HepG2 (cell line): ENCODE measurements around the gene AP2A2. TPM values are rescaled to one million over a fixed set of nuclear protein-coding genes. Genes with fewer than 3 reads are reported as not detected.

Experiments used
- ASH2L ChIP-seq: fragments of 300-600, 200-600 bp; sonication (generic); IDR thresholded peaks from 2 replicates; pipeline ENCODE4 v1.7.0; 2017; ENCODE audit warnings: low read depth, mild to moderate bottlenecking, moderate library complexity, mixed read lengths, low read length; ENCODE audit not compliant: insufficient read length
- DMAP1 ChIP-seq: IDR thresholded peaks from 2 replicates; pipeline ENCODE4 v1.6.1; 2016
- ELF1 ChIP-seq: sonication (generic); formaldehyde crosslinking; IDR thresholded peaks from 2 replicates; pipeline ENCODE4 v1.4.0; 2020; ENCODE audit warnings: missing genetic modification reagents
- ELF3 ChIP-seq: IDR thresholded peaks from 2 replicates; pipeline ENCODE4 v1.6.1; 2016; ENCODE audit warnings: missing genetic modification reagents, missing compliant biosample characterization
- KMT2A ChIP-seq: sonication (generic); formaldehyde crosslinking; IDR thresholded peaks from 2 replicates; pipeline ENCODE4 v1.4.0; 2020; ENCODE audit warnings: missing genetic modification reagents
- KMT2B ChIP-seq: IDR thresholded peaks from 2 replicates; pipeline ENCODE4 v1.6.1; 2016; ENCODE audit warnings: missing genetic modification reagents, missing compliant biosample characterization
- NFKB2 ChIP-seq: sonication (generic); formaldehyde crosslinking; IDR thresholded peaks from 2 replicates; pipeline ENCODE4 v1.4.0; 2020; ENCODE audit warnings: missing genetic modification reagents, borderline replicate concordance
- POGK ChIP-seq: sonication (generic); formaldehyde crosslinking; conservative IDR thresholded peaks from 2 replicates; pipeline ENCODE4 v1.8.0; 2022; ENCODE audit warnings: mild to moderate bottlenecking, moderate library complexity, missing genetic modification reagents
- SRY ChIP-seq: sonication (generic); formaldehyde crosslinking; IDR thresholded peaks from 2 replicates; pipeline ENCODE4 v1.8.0; 2022; ENCODE audit warnings: mild to moderate bottlenecking, missing genetic modification reagents
- ZMYM4 ChIP-seq: sonication (generic); formaldehyde crosslinking; IDR thresholded peaks from 2 replicates; pipeline ENCODE4 v1.8.1; 2023; ENCODE audit warnings: mild to moderate bottlenecking, missing genetic modification reagents
- ZNF274 ChIP-seq: sonication (generic); formaldehyde crosslinking; IDR thresholded peaks from 2 replicates; pipeline ENCODE4 v1.5.1; 2020; ENCODE audit warnings: mild to moderate bottlenecking, missing genetic modification reagents
- ZNF431 ChIP-seq: sonication (generic); formaldehyde crosslinking; IDR thresholded peaks from 2 replicates; pipeline ENCODE4 v1.9.0; 2022; ENCODE audit warnings: missing genetic modification reagents, low read depth, mild to moderate bottlenecking, borderline replicate concordance
- ZNF570 ChIP-seq: sonication (generic); formaldehyde crosslinking; IDR thresholded peaks from 2 replicates; pipeline ENCODE4 v1.4.0; 2020; ENCODE audit warnings: mild to moderate bottlenecking, missing genetic modification reagents, borderline replicate concordance
- ZNF747 ChIP-seq: sonication (generic); formaldehyde crosslinking; IDR thresholded peaks from 2 replicates; pipeline ENCODE4 v1.8.1; 2023; ENCODE audit warnings: missing genetic modification reagents, mild to moderate bottlenecking, borderline replicate concordance
- polyA plus RNA-seq, 8 experiments: library from polyadenylated mRNA; depleted of rRNA in 3 of 8; stranded (reverse) in 7 of 8; unstranded in 1 of 8; fragments of >200 nt; fragmentation: Illumina TruSeq in 4 of 8; extraction: Trizol in 4 of 8; gene quantifications; 2 replicates each; pipeline versions ENCODE4 v1.2.1 to v1.2.3, GENCODE V29; 2011 to 2016; ENCODE audit warnings: low read depth in 4 of 8, missing spikeins in 1 of 8, mixed read lengths in 1 of 8; ENCODE audit not compliant: insufficient read depth in 1 of 8
- total RNA-seq, 5 experiments: library from RNA; depleted of rRNA; stranded (reverse); fragments of >200 nt; fragmentation: Illumina TruSeq; extraction: Trizol; gene quantifications; 2 replicates each; pipeline ENCODE4 v1.2.3, GENCODE V29; 2016; ENCODE audit warnings: low read depth in 1 of 5
- TF ChIP-seq, protein P1 (sequence below): sonication (generic); formaldehyde crosslinking; IDR thresholded peaks from 2 replicates; pipeline ENCODE4 v1.5.0; 2020; ENCODE audit warnings: missing genetic modification reagents, mild to moderate bottlenecking, borderline replicate concordance
- TF ChIP-seq, protein P2 (sequence below), 2 experiments: sonication (generic) in 1 of 2; formaldehyde crosslinking in 1 of 2; IDR thresholded peaks; 2 replicates each; pipeline versions ENCODE4 v1.6.1 to v1.9.0; 2014 to 2022; ENCODE audit warnings: antibody characterized with exemption in 1 of 2, borderline replicate concordance in 1 of 2, inconsistent platforms in 1 of 2, low read depth in 1 of 2, missing genetic modification reagents in 1 of 2
- TF ChIP-seq, protein P3 (sequence below): sonication (generic); formaldehyde crosslinking; IDR thresholded peaks from 2 replicates; pipeline ENCODE4 v1.4.0; 2020; ENCODE audit warnings: missing genetic modification reagents
- TF ChIP-seq, protein P4 (sequence below): sonication (generic); formaldehyde crosslinking; conservative IDR thresholded peaks from 2 replicates; pipeline ENCODE4 v1.5.0; 2020; ENCODE audit warnings: missing genetic modification reagents

AP2A2 gene
- total and polyA plus RNA-seq, 2 of the 13 experiments (the other 11 are each of a cell fraction or from before 2014, with no cell fraction given): 25.7 to 75.7 TPM

GRCh38 chr11:910589-911030, 15.1 kb upstream of the AP2A2 start, which contains the start of gene CHID1 (continued):
- TF ChIP-seq POGK: peak; percentile 72; the same call in 1 of the 2 replicates
- TF ChIP-seq, protein P1, sequence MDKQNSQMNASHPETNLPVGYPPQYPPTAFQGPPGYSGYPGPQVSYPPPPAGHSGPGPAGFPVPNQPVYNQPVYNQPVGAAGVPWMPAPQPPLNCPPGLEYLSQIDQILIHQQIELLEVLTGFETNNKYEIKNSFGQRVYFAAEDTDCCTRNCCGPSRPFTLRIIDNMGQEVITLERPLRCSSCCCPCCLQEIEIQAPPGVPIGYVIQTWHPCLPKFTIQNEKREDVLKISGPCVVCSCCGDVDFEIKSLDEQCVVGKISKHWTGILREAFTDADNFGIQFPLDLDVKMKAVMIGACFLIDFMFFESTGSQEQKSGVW (CRISPR knock-in tag): 0 out of 2 replicates have a peak, but pooled peaks have one; percentile 20
- TF ChIP-seq ASH2L: peak; percentile 65
- TF ChIP-seq ZMYM4 (CRISPR knock-in tag): peak; percentile 37; the same call in 1 of the 2 replicates
- TF ChIP-seq DMAP1 (CRISPR knock-in tag): peak; percentile 58; the same call in 1 of the 2 replicates
- peak; percentile 62; the same call in 1 of the 2 replicates for TF ChIP-seq ZNF274 (CRISPR knock-in tag)
- peak; percentile 26; the same call in 1 of the 2 replicates for TF ChIP-seq ZNF747
- peak; percentile 60; the same call in 1 of the 2 replicates for TF ChIP-seq KMT2A (CRISPR knock-in tag)
- TF ChIP-seq, protein P2, sequence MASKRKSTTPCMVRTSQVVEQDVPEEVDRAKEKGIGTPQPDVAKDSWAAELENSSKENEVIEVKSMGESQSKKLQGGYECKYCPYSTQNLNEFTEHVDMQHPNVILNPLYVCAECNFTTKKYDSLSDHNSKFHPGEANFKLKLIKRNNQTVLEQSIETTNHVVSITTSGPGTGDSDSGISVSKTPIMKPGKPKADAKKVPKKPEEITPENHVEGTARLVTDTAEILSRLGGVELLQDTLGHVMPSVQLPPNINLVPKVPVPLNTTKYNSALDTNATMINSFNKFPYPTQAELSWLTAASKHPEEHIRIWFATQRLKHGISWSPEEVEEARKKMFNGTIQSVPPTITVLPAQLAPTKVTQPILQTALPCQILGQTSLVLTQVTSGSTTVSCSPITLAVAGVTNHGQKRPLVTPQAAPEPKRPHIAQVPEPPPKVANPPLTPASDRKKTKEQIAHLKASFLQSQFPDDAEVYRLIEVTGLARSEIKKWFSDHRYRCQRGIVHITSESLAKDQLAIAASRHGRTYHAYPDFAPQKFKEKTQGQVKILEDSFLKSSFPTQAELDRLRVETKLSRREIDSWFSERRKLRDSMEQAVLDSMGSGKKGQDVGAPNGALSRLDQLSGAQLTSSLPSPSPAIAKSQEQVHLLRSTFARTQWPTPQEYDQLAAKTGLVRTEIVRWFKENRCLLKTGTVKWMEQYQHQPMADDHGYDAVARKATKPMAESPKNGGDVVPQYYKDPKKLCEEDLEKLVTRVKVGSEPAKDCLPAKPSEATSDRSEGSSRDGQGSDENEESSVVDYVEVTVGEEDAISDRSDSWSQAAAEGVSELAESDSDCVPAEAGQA (IDR thresholded peaks at IDR 0.05; ENCODE audit: low read depth): peak; percentile 19; the same call in 1 of the 2 replicates
- TF ChIP-seq, protein P2 (CRISPR knock-in tag; IDR thresholded peaks at IDR 0.05; ENCODE audit: borderline replicate concordance): no peak
- peak; percentile 63; the same call in 1 of the 2 replicates for TF ChIP-seq SRY (CRISPR knock-in tag)
- TF ChIP-seq ELF3: peak; percentile 41
- TF ChIP-seq ZNF570 (CRISPR knock-in tag): no peak
- peak; percentile 71; the same call in 1 of the 2 replicates for TF ChIP-seq NFKB2 (CRISPR knock-in tag)
- TF ChIP-seq, protein P3, sequence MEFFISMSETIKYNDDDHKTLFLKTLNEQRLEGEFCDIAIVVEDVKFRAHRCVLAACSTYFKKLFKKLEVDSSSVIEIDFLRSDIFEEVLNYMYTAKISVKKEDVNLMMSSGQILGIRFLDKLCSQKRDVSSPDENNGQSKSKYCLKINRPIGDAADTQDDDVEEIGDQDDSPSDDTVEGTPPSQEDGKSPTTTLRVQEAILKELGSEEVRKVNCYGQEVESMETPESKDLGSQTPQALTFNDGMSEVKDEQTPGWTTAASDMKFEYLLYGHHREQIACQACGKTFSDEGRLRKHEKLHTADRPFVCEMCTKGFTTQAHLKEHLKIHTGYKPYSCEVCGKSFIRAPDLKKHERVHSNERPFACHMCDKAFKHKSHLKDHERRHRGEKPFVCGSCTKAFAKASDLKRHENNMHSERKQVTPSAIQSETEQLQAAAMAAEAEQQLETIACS (CRISPR knock-in tag): peak; percentile 76
- TF ChIP-seq, protein P4, sequence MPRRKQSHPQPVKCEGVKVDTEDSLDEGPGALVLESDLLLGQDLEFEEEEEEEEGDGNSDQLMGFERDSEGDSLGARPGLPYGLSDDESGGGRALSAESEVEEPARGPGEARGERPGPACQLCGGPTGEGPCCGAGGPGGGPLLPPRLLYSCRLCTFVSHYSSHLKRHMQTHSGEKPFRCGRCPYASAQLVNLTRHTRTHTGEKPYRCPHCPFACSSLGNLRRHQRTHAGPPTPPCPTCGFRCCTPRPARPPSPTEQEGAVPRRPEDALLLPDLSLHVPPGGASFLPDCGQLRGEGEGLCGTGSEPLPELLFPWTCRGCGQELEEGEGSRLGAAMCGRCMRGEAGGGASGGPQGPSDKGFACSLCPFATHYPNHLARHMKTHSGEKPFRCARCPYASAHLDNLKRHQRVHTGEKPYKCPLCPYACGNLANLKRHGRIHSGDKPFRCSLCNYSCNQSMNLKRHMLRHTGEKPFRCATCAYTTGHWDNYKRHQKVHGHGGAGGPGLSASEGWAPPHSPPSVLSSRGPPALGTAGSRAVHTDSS: no peak
- no peak for TF ChIP-seq ELF1 (CRISPR knock-in tag)
- peak; percentile 47; the same call in 1 of the 2 replicates for TF ChIP-seq KMT2B (CRISPR knock-in tag)
- TF ChIP-seq ZNF431: peak; percentile 52; the same call in 1 of the 2 replicates
